ELF-1 (cell line): ENCODE measurements around the gene TNNC1.

Experiments used
- DNase-seq: peaks from one replicate; pipeline ENCODE4 v3.0.0-alpha.2; 2016; ENCODE audit warnings: low read depth, low spot score

The TNNC1 gene

DNA sequence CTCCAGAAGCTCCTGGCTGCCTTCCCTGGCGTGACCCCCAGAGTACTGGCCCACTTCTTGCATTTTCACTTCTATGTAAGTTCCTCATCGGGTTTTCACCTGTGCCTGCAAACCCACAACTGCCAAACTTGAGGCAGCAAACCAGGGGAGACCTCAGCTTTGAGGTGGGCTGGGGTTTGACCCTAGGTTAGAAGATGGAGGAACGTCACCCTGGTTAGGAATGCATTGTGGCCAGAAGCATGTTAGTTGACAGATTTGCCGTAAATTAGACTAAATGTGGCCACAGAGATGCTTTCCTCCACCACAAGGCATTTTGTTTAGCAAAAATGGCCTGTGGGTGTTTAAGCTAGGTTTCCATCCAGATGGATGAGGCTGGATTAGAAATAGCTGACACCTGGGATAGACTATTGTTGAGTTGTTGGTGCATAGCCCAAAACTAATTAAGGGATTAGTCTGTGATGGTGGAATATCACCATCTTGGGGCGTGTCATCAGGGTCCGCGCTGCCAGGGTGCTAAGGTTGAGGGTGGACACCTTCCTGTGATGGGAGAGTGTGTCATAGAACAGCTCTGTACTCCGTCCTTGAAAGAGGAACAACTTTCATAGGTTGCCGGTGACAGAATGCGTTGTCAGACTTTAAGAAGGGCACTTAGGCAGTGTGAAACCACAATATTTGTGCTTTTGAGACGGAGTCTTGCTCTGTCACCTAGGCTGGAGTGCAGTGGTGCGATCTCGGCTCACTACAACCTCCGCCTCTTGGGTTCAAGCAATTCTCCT lies 5.1 kb upstream of the TNNC1 start:
- no peak for DNase-seq

DNA sequence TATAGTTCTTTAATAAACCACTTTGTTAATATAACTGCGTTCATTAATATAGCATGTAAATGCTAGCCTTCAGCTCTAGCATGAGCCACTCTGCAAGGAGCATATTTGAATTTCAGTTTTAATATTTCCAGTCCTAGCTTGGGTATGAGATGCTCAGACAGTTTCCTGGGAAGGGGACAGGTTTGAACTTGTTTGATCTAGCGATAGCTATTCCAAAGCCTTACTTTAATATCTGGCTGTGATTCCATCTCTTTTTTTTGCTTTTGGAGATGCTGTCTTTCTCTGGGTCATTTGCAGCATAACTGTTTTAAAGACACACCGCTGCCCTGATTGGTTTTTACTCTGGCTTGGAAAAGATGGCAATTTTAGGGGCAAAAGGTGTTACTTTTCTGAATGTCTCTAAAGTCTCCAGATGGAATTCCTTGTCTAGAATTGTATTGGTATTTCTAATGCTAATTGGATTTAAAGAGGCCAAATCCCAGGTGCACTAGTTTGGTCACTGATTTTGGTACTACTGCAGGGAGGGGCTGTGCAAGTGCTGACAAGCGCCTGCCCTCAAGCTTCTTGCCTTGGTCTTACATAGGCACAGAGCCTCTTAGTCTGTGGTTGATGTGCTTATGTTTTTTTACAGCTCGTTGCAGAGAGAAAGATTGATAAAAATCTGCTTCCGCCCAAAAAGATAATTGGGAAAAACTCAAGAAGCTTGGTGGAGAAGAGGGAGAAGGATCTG lies 4.4 kb upstream of the TNNC1 start:
- DNase-seq, result no peak

DNA sequence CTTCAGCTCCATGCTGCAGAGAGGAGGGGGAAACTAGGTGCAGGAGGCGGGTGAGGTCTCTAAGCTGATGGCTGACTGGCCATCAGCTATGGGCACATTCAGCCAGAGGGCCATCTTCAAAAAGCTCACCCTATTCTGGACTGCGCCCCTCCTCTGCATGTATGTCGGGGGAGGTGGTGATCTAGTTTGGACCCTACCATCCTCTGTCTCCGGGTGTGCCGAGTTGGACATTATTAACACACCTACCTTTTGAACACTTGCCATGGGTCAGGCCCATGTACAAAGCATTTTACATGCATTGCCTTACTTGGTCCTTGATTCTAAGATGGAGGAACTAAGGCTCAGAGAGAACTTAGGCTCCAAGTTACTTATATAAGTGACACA lies 3.0 kb upstream of the TNNC1 start:
- peak; percentile 10 for DNase-seq

DNA sequence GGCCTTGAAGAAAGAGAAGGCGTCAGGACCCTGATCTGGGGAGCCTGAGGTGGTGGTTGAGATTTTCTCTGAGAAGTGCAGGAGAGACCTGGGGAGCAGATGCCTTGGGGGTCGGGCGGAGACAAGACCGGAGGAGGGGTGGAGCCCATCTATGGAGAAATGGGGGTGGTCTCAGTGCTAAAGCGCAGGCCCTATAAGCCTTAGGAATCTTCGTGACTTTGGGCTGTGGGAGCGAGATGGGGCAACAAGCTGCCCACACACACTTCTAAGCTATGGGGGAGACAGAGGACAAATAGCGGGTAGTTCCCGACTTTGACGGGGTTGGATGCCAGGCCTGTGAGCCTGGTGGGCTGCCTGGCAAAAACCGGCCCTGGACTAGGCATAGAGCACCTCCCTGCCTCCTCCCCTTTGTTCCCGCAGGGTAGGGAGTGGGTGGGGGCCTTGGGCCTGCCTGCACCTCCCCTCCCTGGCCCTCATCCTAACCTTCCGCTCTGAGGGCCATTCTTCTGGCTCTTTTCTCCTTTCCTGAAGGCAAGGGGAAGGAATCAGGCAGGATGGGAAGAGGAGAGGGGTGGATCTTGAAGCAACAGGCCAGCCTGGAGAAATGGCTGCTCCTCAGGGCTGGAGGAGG lies 2.4 kb upstream of the TNNC1 start:
- peak; percentile 55 for DNase-seq

DNA sequence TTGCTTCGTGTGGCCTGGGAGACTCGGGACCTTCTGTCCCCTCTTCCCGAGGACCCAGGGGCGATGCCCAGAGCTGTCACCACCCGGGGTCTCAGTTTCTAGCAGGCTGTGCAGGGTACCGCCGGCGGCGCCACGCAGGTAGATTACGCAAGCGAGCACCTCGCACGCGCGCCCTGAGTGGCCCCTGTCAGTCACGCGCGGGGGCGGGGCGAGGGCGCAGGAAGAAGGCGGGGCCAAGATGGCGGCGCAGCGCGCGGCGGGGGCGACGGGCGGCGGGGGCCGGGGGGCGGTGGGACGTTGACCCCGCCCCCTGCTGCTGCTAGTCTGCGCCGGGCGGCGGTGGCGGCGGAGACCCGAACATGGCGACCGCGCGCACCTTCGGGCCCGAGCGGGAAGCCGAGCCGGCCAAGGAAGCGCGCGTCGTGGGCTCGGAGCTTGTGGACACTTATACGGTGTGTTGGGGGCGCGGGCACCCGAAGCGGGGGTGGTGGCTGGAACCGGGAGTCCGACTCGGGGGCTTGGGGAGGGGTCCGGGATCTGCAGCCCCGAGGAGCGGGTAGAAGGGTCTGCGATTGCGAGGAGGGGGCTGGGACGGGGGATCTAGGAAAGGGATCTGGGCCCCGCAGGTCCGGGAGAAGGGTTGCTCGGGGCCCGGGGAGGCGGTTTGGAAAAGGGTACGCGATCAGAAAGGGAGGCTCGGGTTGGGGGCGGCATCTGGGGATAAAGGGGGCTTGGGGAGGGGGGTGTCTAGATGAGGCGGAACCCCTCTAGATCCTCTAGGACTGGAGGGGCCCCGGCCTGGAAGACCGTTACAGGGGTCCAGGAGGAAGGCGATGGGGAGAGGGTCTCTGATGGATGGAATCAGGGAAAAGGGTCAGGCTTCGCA lies 1.7 kb upstream of the TNNC1 start, which contains the start of gene NISCH:
Gene NISCH (plus strand): TSS at position 322 of the 886 bp plus-strand sequence. CDS start 38 bp downstream, at position 360.
- DNase-seq, result peak; percentile 69

DNA sequence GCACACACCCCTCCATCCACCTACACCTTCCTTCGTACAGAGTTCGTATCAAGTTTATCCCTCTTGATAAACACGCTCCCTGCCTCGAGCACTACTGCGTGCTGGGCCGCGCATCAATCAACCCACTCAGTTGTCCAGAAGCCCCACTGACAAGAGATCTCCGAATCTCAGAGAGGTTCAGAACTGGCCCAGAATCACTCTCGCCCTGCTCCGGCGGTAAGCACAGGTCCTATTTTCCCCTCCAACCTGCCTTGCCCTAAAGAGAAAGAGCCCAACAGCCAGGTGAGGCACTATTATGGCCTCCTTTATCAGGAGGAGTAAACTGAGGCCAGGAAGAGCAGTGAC lies 1.1 kb upstream of the TNNC1 start:
- DNase-seq, result no peak

DNA sequence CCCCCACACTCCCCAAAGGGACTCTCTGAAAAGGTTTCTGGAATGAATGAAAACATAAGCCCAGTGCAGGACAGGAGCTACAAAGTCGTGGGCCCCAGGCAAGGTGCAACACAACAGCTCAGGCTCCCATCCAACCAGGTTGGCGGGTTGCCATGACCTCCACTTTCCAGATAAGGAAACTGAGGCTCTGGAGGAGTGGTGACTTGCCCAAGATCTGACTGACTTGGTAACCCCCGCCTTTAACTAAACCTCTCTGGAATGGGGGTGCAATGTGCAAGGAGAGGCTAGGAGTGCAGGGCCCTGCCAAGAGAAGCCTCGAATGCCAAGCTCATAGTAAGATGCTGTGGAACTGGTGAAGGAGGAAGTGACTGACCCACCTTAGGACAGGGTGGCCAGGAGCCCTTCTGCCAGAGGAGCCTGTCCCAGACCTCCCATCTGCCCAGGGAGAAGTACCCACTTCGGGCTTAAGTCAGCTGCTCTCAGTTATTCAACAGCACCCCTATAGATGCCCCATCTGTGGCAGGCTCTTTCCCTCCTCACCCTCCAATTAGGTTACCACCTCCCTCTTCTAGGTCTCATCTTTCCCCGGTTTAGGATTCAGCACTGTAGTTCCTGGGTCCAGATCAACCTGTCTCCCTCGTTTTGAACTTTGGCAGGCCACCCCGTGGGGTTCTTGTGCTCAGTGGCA lies 553 bp upstream of the TNNC1 start:
- no peak for DNase-seq

DNA sequence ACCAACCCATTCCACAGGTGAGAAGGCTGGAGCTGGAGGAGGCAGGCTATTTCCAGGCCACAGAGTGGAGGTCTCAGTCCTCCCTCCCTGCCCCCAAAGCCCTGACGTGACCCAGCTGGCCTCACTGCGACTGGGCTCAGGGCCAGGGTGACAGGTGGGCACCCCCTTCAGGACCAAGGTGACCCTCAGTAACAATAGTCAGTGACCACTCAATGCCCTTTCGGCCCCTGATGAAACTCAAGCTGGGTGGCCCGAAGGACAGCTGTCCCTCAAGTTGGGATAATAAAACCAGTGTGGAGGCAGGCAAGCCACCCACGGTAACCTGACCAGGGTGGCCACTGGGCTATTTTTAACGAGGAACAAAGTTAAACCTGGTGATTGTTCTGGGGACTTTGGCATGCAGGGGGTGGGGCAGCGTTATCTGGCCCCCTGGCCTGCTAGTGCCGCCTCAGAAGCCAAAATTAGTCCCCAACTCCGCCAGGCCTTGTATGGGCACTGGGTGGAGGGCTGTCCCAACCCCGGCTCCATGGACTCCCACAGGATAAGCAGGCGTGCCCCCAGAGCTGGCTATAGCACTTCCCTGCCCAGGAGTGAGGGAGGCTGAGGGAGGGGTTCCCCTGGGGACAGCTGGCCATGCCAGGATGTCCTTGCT lies 1.1 kb downstream of the TNNC1 start:
- no peak for DNase-seq

DNA sequence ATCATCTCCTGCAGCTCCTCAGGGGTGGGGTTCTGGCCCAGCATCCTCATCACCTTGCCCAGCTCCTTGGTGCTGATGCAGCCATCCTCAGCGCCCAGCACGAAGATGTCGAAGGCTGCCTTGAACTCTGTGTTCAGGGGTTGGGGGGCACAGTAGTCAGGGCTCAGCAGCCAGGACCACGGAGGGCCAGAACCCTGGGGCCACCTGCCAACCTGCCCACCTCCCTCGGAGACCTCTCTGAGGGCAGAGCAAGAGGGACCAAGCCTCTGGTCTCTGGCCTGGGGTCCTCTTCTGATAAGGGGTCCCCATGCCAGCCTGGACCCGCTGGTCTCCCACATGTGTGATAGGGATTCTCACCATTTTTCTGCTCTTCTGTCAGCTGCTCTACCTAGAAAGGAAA lies 1.7 kb downstream of the TNNC1 start:
- no peak for DNase-seq

DNA sequence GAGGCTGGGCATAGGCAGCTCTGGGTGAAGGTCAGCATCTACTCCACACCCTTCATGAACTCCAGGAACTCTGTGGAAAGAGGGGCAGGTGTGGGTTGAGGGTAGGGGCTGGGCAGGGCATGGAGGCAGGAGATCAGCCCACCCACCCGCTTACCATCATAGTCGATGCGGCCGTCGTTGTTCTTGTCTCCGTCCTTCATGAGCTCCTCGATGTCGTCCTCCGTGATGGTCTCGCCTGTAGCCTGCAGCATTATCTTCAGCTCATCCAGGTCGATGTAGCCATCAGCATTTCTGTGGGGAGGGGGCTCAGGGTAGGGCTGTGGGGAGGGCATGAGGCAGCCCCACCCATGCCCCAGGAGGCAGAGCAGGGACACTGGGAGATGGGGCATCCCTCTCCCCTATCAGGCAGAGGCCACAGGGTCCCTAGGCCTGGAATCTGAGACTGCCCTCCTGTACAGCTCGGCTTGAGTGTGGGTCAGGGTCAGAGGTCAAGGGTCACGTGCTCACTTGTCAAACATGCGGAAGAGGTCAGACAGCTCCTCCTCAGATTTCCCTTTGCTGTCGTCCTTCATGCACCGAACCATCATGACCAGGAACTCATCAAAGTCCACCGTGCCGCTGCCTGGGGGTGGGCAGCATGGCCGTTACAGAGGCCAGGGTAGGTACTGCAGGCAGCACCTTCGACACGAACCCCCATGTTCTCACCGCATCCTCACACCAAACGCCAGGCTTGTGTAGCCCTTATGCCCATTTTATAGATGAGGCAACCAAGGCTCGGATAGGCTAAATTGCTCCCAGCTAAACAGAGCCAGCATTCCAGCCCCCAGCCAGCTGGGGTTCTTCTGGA lies 2.4 kb downstream of the TNNC1 start:
- peak; percentile 37 for DNase-seq

DNA sequence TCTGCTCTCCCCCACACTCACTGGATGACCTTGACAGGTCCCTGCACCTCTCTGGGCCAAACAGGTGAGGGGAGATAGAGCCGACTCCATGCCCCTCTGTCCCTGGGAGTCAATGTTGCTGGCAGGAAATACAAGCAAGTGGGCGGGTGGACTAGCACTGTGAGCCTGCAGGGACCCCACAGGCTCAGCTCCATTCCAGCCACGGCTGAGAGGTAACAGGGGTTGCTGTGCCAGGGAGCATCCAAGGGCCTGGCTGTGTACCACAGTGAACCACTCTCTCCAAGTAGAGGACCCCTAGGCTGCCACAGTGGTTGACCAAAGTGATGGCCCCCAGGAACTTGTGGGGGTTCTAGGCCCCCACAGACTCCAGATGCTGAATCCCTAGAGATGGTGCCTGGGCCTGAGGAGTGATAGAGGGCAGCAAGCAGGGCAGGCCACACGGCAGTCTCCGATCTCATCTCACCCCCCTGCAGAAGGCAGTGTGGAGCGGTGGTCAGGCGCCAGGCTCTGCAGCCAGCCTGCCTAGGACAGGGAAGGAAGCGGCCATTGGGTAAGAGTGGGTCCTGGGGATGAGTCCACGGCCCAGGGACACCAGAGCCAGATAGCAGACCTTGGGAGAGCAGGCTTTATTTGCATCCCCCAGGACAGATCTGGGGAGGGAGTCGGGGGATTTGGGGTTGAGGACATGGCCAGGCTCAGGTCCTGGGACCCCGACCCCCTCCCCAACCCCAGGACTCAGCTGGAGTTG lies 3.2 kb downstream of the TNNC1 start:
- no peak for DNase-seq

DNA sequence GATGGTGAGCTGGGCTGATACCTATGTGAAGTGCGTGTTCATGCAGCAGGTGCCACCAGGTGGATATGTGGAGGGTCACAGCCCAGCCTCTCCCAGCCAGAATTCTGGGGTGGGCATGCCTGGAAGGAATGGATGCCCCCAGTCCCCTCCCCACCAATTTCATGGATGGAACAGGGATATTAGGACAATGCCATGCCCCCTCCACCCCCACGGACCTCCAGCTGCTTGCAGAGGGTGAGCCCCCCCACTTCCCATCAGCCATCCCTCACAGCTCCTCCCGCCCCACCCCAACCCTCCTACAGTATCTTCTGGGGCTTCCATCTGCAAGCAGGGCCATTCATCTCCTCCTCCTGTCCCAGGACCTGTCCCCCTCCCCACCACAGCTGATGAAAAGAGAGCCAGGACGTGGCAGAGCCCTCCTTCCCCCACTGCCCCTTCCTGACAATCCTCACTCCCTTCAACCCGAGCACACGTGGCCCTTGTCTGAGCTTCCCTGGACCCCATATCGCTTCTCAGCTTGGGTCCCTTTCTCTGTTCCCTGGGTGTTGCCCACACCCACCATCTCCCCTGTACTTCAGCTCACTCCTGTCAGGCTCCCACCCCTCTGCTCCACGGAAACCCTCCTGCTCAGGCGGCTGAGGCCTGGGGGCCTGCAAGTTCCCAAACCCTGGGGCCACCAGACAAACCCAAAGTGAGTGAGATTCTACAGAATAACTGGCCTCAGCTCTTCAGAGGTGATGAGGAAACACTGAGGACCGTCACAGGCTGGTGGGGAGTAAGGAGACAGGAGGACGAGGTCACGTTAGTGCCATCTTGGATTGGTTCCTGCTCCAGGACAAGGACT lies 6.1 kb downstream of the TNNC1 start:
- no peak for DNase-seq

DNA sequence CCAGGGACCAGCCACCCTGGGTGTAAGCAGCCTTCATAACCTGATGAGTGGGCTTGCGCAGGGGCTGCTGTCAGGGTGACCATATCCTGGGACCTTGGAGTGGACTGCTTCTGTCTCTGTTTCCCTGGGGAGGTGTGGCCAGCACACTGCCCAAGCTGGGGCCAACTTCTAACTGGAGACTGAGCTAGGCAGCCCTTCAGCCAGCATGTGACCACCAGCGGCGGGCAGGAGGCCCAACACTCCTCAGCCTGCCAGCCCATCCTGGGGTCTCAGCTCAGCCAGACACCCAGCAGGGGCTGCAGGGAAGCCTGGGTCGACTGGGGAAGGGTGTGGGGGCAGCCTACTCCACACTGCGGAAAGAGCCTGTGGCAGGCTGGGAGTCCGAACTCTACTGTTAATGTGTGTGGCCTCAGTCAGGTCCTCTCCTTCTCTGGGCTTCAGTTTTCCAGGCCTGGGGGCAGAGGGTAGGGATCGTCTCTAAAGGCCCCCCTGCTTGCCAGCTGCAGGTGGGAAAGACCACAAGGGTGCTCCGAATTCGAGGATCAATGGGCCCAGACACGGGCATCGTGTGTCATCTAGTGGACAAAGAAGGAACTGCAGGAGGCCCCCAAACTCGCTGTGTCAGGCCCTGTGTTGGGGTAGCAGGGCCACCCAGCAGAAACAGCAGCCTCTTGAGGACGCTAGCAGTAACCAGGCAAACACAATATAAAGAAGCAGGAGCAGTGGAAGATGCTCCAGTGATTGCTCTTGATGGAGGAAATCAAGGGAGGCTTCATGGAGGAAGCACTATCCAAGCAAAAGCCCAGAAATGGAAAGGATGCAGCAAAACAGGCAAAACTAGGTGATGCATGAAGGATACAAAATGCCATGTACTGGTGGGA lies 7.0 kb downstream of the TNNC1 start:
- DNase-seq, result peak; percentile 86

DNA sequence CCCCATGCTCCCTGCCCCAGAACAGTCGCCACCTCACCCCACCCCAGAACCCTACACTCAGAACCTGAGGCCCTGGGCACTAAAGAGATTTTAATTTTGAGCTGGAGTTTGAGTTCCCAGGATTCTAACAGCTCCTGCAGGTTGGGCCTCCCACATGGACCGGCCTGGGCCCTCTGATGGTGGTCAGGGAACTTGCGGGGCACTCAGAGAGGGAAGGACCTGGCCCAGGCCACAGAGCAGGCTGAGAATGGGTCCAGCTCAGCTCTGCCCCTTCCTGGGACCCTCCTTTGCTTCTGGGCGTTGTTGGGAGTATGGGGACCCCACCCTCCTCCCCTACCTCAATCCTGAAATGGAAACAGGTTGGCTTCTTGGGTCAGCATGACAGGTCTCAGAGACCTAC lies 7.8 kb downstream of the TNNC1 start:
- DNase-seq, result no peak

DNA sequence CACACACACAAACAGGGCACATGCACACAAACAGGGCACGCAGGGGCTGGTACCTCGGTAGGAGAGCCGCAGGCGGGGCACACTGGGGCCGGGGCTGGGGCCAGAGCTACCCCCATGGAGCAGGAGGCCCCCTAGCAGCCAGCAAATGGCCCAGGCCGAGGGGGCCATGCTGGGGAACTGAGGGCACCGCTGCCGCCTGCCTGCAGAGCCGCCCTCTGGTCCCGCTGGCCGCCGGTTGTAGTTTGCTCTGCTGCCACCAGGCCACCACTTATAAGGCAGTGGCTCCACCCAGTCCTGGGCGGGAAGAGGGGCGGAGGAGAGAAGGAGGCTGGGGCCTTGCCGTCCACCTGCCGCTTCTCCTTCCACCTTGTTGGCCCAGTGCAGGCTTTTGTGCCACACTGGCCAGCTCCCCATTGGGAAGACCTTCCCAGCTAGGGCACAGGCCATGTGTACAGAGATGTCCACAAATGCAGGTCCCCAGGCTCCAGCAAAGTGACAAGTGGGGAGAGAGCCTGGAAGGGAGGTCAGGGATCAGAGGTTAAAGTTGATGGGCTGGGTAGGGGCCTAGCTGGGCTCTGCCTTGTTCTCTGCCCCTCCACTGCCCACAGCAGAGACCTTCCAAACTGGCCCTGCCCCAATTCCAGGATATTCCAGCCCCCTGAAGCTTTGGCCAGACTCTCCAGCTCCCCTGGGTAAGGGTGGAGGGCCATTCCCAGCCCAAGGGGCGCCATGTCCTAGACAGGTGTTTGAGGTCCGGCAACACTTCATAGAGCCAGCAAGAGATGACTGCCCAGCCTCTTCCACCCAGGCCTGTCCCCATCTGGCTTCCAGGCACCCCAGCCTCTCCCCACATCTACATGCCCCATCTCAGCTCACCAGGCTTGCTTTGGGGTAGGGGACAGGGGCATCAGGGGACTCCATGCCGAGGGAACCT lies 8.7 kb downstream of the TNNC1 start, which contains the start of gene SEMA3G:
Gene SEMA3G (minus strand): TSS at position 244 of the 934 bp plus-strand sequence. CDS start 76 bp downstream, at position 168.
- peak; percentile 74 for DNase-seq
